HUES48 (cell line): ENCODE measurements around the gene OSBP.

ENCODE experiments used
- H3K27ac ChIP-seq: one replicate; pipeline ENCODE4 v1.7.0; 2013; ENCODE audit warnings: low read depth, low read length, inconsistent platforms
- H3K27me3 ChIP-seq: 2 replicates; pipeline ENCODE4 v1.6.1; 2013; ENCODE audit warnings: mild to moderate bottlenecking, low read length; ENCODE audit not compliant: control insufficient read depth, insufficient read depth
- H3K36me3 ChIP-seq: 2 replicates; pipeline ENCODE4 v1.6.1; 2013; ENCODE audit warnings: low read length; ENCODE audit not compliant: control insufficient read depth, insufficient read depth
- H3K4me1 ChIP-seq: 2 replicates; pipeline ENCODE4 v1.6.1; 2013; ENCODE audit warnings: mild to moderate bottlenecking, low read length; ENCODE audit not compliant: control insufficient read depth, insufficient read depth
- H3K4me3 ChIP-seq: 2 replicates; pipeline ENCODE4 v1.5.1; 2013; ENCODE audit warnings: mild to moderate bottlenecking, low read depth, low read length
- H3K9ac ChIP-seq: 2 replicates; pipeline ENCODE4 v1.6.1; 2013; ENCODE audit warnings: mild to moderate bottlenecking, low read depth, low read length, moderate library complexity
- H3K9me3 ChIP-seq: 2 replicates; pipeline ENCODE4 v1.6.1; 2013; ENCODE audit warnings: low read length; ENCODE audit not compliant: control insufficient read depth, insufficient read depth

The OSBP gene

GRCh38 chr11:59572091-59572490 is 43.5 kb downstream of the OSBP start:
- H3K4me1 ChIP-seq = no peaks in the 10 kb centered on the region
- H3K4me3 ChIP-seq = no peak overlapping the region
- peaks cover 28% of the 10 kb centered on the region for H3K36me3 ChIP-seq
- H3K9me3 ChIP-seq = no peaks in the 10 kb centered on the region
- H3K9ac ChIP-seq = no peak overlapping the region
- no peaks in the 10 kb centered on the region for H3K27me3 ChIP-seq
- no peak overlapping the region for H3K27ac ChIP-seq

GRCh38 chr11:59562292-59562691 is 53.3 kb downstream of the OSBP start:
- Histone ChIP-seq H3K4me3 (no peak overlapping the region), H3K36me3 (no peaks in the 10 kb centered on the region), H3K4me1 (0 out of 2 replicates have a peak, but pooled peaks cover 6% of the 10 kb centered on the region), H3K9me3 (no peaks in the 10 kb centered on the region), H3K27me3 (no peaks in the 10 kb centered on the region), H3K9ac (no peak overlapping the region), H3K27ac (peak overlapping the region; percentile 74)

DNA sequence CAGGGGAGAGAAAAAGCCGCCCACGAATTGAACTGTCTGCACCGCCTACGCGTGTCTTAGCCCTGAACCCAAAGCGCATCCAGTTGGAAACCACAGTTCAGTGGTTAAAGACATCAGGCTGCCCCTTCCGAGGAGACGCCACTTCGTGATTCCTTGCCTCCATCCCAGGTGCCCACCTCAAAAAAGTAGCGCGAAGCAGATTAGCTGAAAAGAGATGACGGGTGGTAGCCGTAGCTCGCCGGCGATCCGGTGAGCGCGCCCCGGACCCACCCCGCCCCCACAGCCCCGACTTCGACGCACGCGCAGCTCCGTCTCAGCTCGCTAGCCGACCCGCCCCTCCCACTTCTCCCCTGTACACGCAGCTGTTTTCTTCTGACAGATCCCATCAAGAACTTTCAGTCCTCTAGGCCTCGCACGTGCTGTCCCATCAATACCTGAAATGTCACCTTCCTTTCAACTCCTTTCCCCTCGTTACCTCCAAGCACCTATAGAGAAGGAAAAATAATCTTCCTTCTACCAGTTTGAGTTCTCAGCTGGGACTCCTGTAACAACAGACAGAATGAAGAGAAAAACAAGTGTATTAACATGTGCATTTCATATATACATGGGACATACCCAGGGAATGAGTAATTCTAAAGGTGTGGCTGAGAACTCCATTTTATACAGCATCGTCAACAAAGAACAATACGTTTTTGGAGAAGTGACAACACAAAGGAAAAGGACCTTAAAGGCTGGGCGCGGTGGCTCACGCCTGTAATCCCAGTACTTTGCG is 54.7 kb downstream of the OSBP start:
- Histone ChIP-seq H3K36me3 (no peaks in the 10 kb centered on the region), H3K4me1 (0 out of 2 replicates have a peak, but pooled peaks cover 6% of the 10 kb centered on the region), H3K9ac (peak overlapping the region; percentile 53; the same call in 1 of the 2 replicates), H3K4me3 (peak overlapping the region; percentile 99), H3K27ac (peak overlapping the region; percentile 56), H3K9me3 (no peaks in the 10 kb centered on the region), H3K27me3 (no peaks in the 10 kb centered on the region)

GRCh38 chr11:59560290-59560701 is 55.3 kb downstream of the OSBP start:
- Histone ChIP-seq H3K27ac (peak overlapping the region; percentile 56), H3K9ac (peak overlapping the region; percentile 53; the same call in 1 of the 2 replicates), H3K4me3 (peak overlapping the region; percentile 99), H3K4me1 (0 out of 2 replicates have a peak, but pooled peaks cover 6% of the 10 kb centered on the region), H3K36me3 (no peaks in the 10 kb centered on the region), H3K27me3 (no peaks in the 10 kb centered on the region), H3K9me3 (no peaks in the 10 kb centered on the region)

DNA sequence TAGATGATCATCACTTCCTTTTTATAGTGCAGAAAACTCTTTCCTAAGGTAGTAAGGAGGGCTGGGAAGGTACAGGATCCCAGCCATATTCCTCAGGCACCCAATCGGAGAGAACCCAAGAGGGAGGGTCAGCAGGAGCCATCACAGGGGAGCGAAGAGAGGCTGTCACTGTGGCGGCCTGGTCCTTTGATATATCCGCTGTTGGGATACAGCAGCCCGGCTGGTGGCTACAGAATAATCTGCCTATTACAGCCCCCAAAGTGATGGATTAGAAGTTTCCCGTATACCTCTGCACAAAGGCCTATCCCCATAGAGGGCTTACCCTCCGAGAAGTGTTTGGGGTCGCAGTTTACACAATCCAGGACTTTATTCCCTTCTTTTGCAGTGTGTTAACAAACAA is 55.7 kb downstream of the OSBP start:
- Histone ChIP-seq H3K9ac (no peak overlapping the region), H3K9me3 (no peaks in the 10 kb centered on the region), H3K4me1 (0 out of 2 replicates have a peak, but pooled peaks cover 6% of the 10 kb centered on the region), H3K27me3 (no peaks in the 10 kb centered on the region), H3K27ac (no peak overlapping the region), H3K4me3 (peak overlapping the region; percentile 99), H3K36me3 (no peaks in the 10 kb centered on the region)

GRCh38 chr11:59558270-59558643 is 57.3 kb downstream of the OSBP start:
- Histone ChIP-seq H3K27ac (no peak overlapping the region), H3K9me3 (no peaks in the 10 kb centered on the region), H3K4me3 (peak overlapping the region; percentile 73), H3K36me3 (no peaks in the 10 kb centered on the region), H3K9ac (peak overlapping the region; percentile 71), H3K4me1 (0 out of 2 replicates have a peak, but pooled peaks cover 6% of the 10 kb centered on the region), H3K27me3 (no peaks in the 10 kb centered on the region)

DNA sequence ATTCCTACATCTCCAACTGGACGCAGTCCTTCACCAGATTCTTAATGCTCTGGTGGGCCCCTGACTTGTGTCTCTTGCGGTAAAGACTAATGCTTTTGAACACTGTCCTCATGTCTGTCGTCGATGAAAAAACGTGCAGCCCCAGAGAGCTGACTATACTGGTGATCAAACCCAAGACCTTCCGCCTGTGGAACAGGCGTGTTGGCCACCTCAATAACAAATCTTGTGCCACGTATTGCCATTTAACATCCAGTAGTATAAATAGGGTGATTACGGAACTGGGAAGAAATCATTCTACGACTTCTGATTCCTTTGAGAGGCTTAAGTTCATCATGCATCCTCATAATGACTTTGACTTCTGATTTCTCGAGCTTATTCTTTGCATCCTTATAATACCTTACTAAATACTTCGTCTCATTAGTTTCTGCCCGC is 58.6 kb downstream of the OSBP start:
- H3K9ac ChIP-seq = no peak overlapping the region
- H3K4me3 ChIP-seq = peak overlapping the region; percentile 73
- H3K27ac ChIP-seq = peak overlapping the region; percentile 3

GRCh38 chr11:59556115-59556916 is 59.3 kb downstream of the OSBP start:
- no peaks in the 10 kb centered on the region for H3K36me3 ChIP-seq
- H3K9ac ChIP-seq = peak overlapping the region; percentile 8; the same call in 1 of the 2 replicates
- H3K27me3 ChIP-seq = no peaks in the 10 kb centered on the region
- peak overlapping the region; percentile 73 for H3K4me3 ChIP-seq
- 0 out of 2 replicates have a peak, but pooled peaks cover 6% of the 10 kb centered on the region for H3K4me1 ChIP-seq
- H3K27ac ChIP-seq = peak overlapping the region; percentile 21
- H3K9me3 ChIP-seq = no peaks in the 10 kb centered on the region

More for the DNA sequence above, 58.6 kb downstream of the OSBP start:
- 0 out of 2 replicates have a peak, but pooled peaks cover 6% of the 10 kb centered on the region for H3K4me1 ChIP-seq
- H3K36me3 ChIP-seq = no peaks in the 10 kb centered on the region
- H3K9me3 ChIP-seq = no peaks in the 10 kb centered on the region
- H3K27me3 ChIP-seq = no peaks in the 10 kb centered on the region

- Histone ChIP-seq H3K36me3 (no peaks in the 10 kb centered on the region), H3K4me3 (peak overlapping the region; percentile 73), H3K9me3 (no peaks in the 10 kb centered on the region), H3K9ac (peak overlapping the region; percentile 8; the same call in 1 of the 2 replicates), H3K27ac (peak overlapping the region; percentile 21), H3K4me1 (0 out of 2 replicates have a peak, but pooled peaks cover 6% of the 10 kb centered on the region), H3K27me3 (no peaks in the 10 kb centered on the region)
Observed at GRCh38 chr11:59555601-59556114, 59.9 kb downstream of the OSBP start.

GRCh38 chr11:59553323-59553722 is 62.3 kb downstream of the OSBP start:
- Histone ChIP-seq H3K4me1 (peaks cover 12% of the 10 kb centered on the region), H3K9me3 (no peaks in the 10 kb centered on the region), H3K36me3 (no peaks in the 10 kb centered on the region), H3K9ac (no peak overlapping the region), H3K27ac (no peak overlapping the region), H3K4me3 (no peak overlapping the region), H3K27me3 (no peaks in the 10 kb centered on the region)
